ENCODE results near the gene PNMA6E.

Gene PNMA6E

DNA sequence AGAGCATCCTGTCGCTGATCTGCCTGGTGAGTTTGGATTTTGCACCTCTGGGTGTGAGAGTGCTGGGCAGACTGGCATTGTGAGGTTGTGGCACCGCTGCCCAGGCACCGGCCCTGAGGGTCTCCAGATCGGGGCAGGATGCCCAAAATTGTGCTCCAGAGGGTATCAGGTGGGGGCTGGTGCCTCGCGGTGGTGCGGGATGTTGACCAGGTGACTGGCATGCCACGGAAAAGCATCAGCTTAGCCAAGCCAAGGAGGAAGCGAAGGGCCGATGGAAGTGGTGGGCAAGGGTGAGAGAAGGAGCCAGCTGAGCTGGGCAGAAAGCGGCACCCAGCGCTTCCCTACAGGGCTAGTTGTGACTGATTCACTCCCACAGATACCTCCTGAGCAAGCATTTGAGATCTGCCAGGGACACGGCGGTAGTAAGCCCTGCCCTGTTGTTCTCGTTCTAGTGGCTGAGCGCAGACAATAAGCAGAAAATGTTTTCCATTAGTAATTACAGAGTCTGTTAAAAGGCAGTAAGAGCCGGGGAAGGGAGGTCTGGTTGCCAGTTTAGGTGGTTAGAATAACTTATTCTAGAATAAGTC lies 10.9 kb upstream of the PNMA6E start:
- TF ChIP-seq, protein P1, sequence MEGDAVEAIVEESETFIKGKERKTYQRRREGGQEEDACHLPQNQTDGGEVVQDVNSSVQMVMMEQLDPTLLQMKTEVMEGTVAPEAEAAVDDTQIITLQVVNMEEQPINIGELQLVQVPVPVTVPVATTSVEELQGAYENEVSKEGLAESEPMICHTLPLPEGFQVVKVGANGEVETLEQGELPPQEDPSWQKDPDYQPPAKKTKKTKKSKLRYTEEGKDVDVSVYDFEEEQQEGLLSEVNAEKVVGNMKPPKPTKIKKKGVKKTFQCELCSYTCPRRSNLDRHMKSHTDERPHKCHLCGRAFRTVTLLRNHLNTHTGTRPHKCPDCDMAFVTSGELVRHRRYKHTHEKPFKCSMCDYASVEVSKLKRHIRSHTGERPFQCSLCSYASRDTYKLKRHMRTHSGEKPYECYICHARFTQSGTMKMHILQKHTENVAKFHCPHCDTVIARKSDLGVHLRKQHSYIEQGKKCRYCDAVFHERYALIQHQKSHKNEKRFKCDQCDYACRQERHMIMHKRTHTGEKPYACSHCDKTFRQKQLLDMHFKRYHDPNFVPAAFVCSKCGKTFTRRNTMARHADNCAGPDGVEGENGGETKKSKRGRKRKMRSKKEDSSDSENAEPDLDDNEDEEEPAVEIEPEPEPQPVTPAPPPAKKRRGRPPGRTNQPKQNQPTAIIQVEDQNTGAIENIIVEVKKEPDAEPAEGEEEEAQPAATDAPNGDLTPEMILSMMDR (IDR thresholded peaks at IDR 0.05; ENCODE audit: low read depth, low read length): no peak

DNA sequence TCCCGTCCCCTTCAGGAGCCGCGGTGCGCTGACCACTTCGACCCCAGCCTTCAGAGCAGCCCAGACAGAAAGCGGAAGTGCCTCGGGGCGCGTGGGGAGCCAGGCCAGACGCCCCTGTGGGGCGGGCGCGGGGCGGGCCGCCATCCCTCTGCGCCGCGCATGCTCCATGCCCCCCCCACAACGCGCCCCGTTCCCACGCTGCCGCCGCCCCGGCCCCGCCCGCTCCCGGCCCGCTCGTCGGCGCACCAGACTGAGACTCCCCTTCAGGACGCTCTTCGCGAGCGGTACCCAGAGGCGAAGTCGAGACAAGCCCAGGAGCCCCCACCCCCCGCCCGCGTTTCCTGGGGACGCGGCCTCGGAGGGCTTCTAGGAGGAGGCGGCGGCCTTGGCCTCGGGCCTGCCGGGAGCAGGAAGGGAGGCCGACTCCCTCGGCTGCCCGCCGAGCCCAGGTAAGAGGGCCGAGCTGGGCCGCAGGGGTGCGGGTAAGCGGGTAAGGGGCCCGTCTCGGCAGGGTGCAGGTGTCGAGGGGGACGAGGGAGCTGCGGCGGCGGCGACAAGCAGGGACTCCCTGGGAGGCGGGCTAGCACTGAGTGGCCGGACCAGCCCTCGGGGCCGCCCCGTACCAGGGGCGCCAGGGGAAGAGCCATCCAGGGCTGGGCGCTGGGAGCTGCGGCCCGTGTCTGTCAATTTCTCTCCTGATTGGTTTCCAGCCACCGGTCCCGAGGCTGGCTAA lies 10.3 kb upstream of the PNMA6E start, which contains the start of gene ZFP92:
TSS of gene ZFP92 (plus strand) at position 218 of the 733 bp plus-strand sequence. CDS start 6,851 bp downstream, outside the sequence.
- H3K4me3 ChIP-seq (ENCODE audit: low read depth, low read length): no peak within 1 kb of the TSS
- TF ChIP-seq, protein P1 (IDR thresholded peaks at IDR 0.05; ENCODE audit: low read depth, low read length): no peak

More for the DNA sequence above, 10.9 kb upstream of the PNMA6E start:
- H3K4me3 ChIP-seq (ENCODE audit: low read depth, low read length): no peak overlapping the region

DNA sequence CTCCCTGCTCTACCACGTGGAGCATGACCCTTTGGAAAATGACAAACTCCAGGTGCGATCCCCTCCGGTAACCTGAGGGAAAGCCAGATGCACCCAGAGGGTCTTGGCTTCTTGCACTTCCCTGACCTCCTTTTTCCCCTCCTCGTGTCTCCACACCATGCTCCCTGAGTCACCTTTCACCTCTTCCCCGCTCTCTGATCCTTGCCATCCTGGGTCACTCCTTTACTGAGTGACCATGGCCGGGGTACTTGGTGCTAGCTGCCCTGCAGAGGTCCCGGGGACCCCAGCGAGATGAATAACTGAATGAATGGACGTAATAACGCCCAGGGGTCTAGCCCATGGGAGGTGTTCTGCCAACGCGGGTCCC lies 9.7 kb upstream of the PNMA6E start:
- TF ChIP-seq, protein P1 (IDR thresholded peaks at IDR 0.05; ENCODE audit: low read depth, low read length): no peak
- H3K4me3 ChIP-seq (ENCODE audit: low read depth, low read length): no peak overlapping the region

DNA sequence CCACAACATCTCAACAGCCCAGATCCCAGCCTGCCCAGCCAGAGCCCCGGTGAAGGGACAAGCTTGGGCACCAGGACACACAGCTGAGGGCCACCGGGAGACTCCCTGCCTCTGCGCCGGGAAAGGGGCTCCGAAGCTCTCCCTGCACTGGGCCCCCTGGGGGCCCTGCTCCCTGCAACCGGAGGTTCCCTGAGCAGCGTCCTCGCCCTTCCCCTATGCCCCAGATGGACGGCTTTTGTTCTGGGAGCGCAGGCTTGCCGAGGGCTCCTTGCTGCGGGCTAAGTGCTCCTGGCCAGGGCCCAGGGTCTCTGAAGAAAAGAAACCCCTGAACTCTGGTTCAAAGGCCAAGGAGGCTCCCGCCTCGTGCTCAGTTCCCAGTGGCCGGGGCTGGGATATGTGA lies 9.2 kb upstream of the PNMA6E start:
- TF ChIP-seq, protein P1 (IDR thresholded peaks at IDR 0.05; ENCODE audit: low read depth, low read length): no peak
- H3K4me3 ChIP-seq (ENCODE audit: low read depth, low read length): no peak overlapping the region

DNA sequence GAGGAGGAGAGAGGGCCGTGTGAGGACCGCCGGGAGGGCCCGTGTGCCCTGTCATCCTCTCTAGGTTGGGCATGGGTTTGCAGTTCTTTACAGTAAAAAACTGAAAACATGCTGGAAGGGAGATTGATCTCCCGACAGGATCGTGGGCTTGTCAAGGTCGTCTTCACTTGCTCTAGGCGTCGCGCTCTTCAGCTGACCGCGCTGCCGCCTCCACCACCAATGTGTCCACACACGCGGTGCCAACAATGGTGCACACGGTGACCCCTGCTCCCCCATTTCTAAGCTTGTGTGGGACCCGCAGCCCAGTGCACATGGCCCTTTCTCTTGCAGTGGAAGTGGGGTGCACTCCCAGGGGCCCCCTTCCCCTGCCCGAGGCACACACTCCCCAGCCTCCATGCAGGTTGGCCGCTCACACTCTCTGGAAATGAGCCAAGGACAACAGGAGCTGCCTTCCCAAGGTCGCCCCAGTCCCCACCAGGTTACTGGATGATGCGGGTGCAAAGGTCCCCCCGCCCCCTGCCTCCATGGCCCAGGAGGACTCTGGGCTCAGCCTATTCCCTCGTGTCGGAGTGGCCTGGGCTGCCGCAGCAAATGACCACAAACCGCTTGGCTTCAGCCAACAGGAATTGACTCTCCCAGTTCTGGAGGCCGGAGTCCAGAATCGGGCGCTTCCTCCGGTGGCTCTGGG lies 8.4 kb upstream of the PNMA6E start:
- TF ChIP-seq, protein P1 (IDR thresholded peaks at IDR 0.05; ENCODE audit: low read depth, low read length): no peak
- H3K4me3 ChIP-seq (ENCODE audit: low read depth, low read length): no peak overlapping the region

DNA sequence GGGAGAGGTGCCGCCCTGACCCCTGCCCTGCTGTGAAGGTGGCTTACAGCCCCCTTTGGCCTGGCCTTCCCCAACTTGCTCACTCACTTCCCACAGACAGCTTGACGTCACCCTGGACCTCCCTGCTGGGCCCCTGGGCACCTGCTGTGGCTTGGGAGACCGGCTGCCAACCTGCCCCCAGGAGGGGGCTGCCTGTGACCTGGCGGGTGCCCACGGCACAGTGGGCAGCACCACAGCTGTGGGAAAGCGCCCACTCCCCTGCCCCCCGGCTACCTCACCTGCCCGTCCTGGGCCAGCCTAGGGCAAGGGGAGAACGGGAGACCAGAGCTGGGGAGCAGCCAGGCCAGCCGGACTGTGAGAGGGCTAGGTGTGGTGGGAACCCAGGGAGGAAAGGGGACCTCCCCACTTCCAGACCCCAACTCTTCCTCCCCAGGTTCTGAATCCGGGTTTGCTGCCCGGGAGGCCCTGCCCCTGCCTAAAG lies 7.8 kb upstream of the PNMA6E start:
- TF ChIP-seq, protein P1 (IDR thresholded peaks at IDR 0.05; ENCODE audit: low read depth, low read length): no peak
- H3K4me3 ChIP-seq (ENCODE audit: low read depth, low read length): no peak overlapping the region

Measured in WI38 (cell line).